ENCODE measurements around the gene MID1. TPM values are rescaled to one million over a fixed set of nuclear protein-coding genes. Genes with fewer than 3 reads are reported as not detected.
A peak's percentile ranks its signal among the peaks of the same experiment; 100 is the strongest.

MID1 gene
- polyA plus RNA-seq, 2 of the 4 experiments (the other 2 are of a cell fraction): 59.5 to 106 TPM

DNA sequence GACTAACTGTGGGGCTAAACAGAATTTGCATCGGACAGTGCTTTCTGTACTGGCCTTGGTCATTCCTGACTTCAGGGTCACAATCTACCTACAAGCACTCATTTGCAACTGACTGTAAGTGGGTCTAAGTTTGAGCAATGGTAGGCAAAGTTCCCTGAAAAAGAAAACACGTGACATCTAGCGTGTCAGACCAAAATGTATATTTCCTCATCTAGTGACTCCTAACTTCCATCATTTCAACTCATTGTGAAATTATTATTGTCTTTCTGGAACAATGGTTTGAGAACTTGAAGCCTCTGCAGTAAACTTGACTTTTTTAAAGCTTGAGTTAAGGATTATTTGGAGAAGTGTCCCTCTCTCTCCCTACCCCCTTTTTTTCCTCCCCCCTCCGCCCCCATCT lies 113.6 kb downstream of the MID1 start:
- DNase-seq (ENCODE audit: low read depth in 1 of 2, low spot score in 1 of 2) (no peak), ATAC-seq (no peak), FAIRE-seq (peak; percentile 72)
- TF ChIP-seq, protein P1, sequence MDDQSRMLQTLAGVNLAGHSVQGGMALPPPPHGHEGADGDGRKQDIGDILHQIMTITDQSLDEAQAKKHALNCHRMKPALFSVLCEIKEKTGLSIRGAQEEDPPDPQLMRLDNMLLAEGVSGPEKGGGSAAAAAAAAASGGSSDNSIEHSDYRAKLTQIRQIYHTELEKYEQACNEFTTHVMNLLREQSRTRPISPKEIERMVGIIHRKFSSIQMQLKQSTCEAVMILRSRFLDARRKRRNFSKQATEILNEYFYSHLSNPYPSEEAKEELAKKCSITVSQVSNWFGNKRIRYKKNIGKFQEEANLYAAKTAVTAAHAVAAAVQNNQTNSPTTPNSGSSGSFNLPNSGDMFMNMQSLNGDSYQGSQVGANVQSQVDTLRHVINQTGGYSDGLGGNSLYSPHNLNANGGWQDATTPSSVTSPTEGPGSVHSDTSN (IDR thresholded peaks at IDR 0.05): no peak
- TF ChIP-seq CTCF (IDR thresholded peaks at IDR 0.05) (no peak), E2F6 (IDR thresholded peaks at IDR 0.05; ENCODE audit: borderline replicate concordance, low read depth) (no peak), ZFP36 (IDR thresholded peaks at IDR 0.05; ENCODE audit: borderline replicate concordance, partially characterized antibody) (no peak), RFX5 (IDR thresholded peaks at IDR 0.05) (no peak), RNF2 (IDR thresholded peaks at IDR 0.05; ENCODE audit: borderline replicate concordance, low read depth) (no peak)
- no peak overlapping the region; a peak in 1 of 6 replicates for H3K27ac ChIP-seq
- CTCF ChIA-PET: no interaction called here
- POLR2A ChIA-PET: no interaction called here
- H3K4me2 ChIP-seq: no peak overlapping the region; the same call in 2 of the 3 replicates
- H3K4me1 ChIP-seq: peaks cover 34% of the 10 kb centered on the region
- no peak overlapping the region for H3K4me3 ChIP-seq
- whole genome bisulfite sequencing (ENCODE audit: missing lambda C conversion rate): 100% methylated on average over 4 of the region's 4 CpGs
- H3K9me3 ChIP-seq: no peaks in the 10 kb centered on the region

DNA sequence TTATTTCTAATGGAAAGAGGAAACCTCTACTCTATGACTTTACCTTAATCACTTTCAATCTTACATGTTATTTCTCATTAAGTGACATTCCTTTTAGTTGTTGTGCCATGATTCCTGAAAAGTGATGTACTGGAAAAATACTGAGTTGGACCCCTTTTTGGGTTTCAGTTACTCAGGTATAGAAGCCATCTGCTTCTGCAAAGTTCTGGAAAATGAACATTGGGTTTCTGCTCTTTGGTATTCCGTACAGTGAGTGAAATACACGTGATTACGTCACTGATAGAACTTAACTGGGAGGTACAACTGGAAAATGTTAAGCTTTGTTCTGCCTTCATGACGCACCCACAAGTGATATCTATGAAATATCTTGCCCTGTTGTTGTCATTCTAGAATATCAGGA lies 114.7 kb downstream of the MID1 start:
- H3K9me3 ChIP-seq: no peaks in the 10 kb centered on the region
- H3K4me3 ChIP-seq: no peak overlapping the region
- POLR2A ChIA-PET: no interaction called here
- WGBS (ENCODE audit: missing lambda C conversion rate): 91% methylated on average over 4 of the region's 4 CpGs
- no peak overlapping the region for H3K27ac ChIP-seq
- FAIRE-seq: no peak
- no peak for DNase-seq (ENCODE audit: low read depth in 1 of 2, low spot score in 1 of 2)
- H3K4me1 ChIP-seq: peaks cover 36% of the 10 kb centered on the region; the same call in 2 of the 3 replicates
- TF ChIP-seq HEYL (CRISPR knock-in tag; IDR thresholded peaks at IDR 0.05) (no peak), CBX2 (IDR thresholded peaks at IDR 0.05; ENCODE audit: borderline replicate concordance, low read depth) (no peak), RCOR1 (IDR thresholded peaks at IDR 0.05; ENCODE audit: low read depth, low read length) (no peak), KDM1A (IDR thresholded peaks at IDR 0.05; ENCODE audit: low read depth) (no peak), NFE2L2 (conservative IDR thresholded peaks at IDR 0.05; ENCODE audit: low read length) (no peak), EHF (CRISPR knock-in tag; IDR thresholded peaks at IDR 0.05) (no peak), RNF2 (IDR thresholded peaks at IDR 0.05; ENCODE audit: borderline replicate concordance, low read depth) (no peak), PHF8 (IDR thresholded peaks at IDR 0.05; ENCODE audit: borderline replicate concordance, low read depth) (no peak), HOXA7 (CRISPR knock-in tag; IDR thresholded peaks at IDR 0.05) (no peak), SMC3 (IDR thresholded peaks at IDR 0.05) (no peak)
- TF ChIP-seq, protein P1 (IDR thresholded peaks at IDR 0.05): no peak
- TF ChIP-seq, protein P2, sequence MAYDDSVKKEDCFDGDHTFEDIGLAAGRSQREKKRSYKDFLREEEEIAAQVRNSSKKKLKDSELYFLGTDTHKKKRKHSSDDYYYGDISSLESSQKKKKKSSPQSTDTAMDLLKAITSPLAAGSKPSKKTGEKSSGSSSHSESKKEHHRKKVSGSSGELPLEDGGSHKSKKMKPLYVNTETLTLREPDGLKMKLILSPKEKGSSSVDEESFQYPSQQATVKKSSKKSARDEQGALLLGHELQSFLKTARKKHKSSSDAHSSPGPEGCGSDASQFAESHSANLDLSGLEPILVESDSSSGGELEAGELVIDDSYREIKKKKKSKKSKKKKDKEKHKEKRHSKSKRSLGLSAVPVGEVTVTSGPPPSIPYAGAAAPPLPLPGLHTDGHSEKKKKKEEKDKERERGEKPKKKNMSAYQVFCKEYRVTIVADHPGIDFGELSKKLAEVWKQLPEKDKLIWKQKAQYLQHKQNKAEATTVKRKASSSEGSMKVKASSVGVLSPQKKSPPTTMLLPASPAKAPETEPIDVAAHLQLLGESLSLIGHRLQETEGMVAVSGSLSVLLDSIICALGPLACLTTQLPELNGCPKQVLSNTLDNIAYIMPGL (CRISPR knock-in tag; IDR thresholded peaks at IDR 0.05; ENCODE audit: borderline replicate concordance): no peak
- TF ChIP-seq, protein P3, sequence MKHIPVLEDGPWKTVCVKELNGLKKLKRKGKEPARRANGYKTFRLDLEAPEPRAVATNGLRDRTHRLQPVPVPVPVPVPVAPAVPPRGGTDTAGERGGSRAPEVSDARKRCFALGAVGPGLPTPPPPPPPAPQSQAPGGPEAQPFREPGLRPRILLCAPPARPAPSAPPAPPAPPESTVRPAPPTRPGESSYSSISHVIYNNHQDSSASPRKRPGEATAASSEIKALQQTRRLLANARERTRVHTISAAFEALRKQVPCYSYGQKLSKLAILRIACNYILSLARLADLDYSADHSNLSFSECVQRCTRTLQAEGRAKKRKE (CRISPR knock-in tag; IDR thresholded peaks at IDR 0.05; ENCODE audit: low read depth): no peak
- no peak for ATAC-seq
- CTCF ChIA-PET: interaction anchor here (0.5 to 0.6 kb wide), 2 partner anchors 15 to 28 kb away, joined by 3 read pairs; no protein-coding TSS in a partner anchor
- no peak overlapping the region for H3K4me2 ChIP-seq
